ENCODE data around the gene TCF7L2.

Gene TCF7L2

GRCh38 chr10:113030453-113030852, 80.4 kb downstream of the TCF7L2 start:
- H3K79me2 ChIP-seq (ENCODE audit: insufficient read depth, low read length), result peaks cover 35% of the 10 kb centered on the region
- no peak overlapping the region for H3K9ac ChIP-seq (ENCODE audit: low read length)
- peaks cover 38% of the 10 kb centered on the region for H3K4me1 ChIP-seq (ENCODE audit: insufficient read depth, low read length, severe bottlenecking)
- H3K4me2 ChIP-seq (ENCODE audit: low read length), result no peak overlapping the region
- TF ChIP-seq CTCF (IDR thresholded peaks at IDR 0.05; ENCODE audit: low read length), result no peak
- H3K36me3 ChIP-seq (ENCODE audit: insufficient read depth, low read length), result no peaks in the 10 kb centered on the region
- no peak overlapping the region for H2AFZ ChIP-seq (ENCODE audit: low read length)
- H3F3A ChIP-seq (ENCODE audit: insufficient read depth, low read length), result no peaks in the 10 kb centered on the region
- no peaks in the 10 kb centered on the region for H3K9me3 ChIP-seq (ENCODE audit: low read length)
- peaks cover 5% of the 10 kb centered on the region; the same call in 1 of the 2 replicates for H4K20me1 ChIP-seq (ENCODE audit: insufficient read depth, low read length)
- no peaks in the 10 kb centered on the region for H3K9me2 ChIP-seq (ENCODE audit: low read depth, low read length)
- no peak overlapping the region for H3K4me3 ChIP-seq (ENCODE audit: low read depth, low read length, poor library complexity, severe bottlenecking)
- H3K27ac ChIP-seq (ENCODE audit: low read depth, low read length, poor library complexity, severe bottlenecking), result no peak overlapping the region
- H3K27me3 ChIP-seq (ENCODE audit: insufficient read depth, low read length), result no peaks in the 10 kb centered on the region

DNA sequence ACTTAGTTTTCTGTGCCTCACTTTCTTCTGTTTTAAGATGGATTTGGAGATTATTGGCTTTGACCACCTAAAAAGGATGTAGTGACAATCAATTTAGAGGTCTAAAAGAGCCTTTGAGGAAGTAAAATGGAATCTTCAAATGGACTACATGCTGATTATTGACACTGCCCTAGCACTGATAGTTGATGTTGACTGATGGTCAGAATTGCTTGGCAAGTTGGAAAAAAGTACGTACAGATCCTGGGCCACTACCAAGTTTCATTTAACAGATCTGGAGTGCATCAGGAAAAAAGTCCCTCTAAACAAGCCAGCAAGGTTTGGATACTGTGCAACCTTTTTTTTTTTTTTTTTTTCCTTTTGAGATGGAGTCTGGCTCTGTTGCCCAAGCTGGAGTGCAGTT, 81.1 kb downstream of the TCF7L2 start:
- H3K9me3 ChIP-seq (ENCODE audit: low read length), result no peaks in the 10 kb centered on the region
- H4K20me1 ChIP-seq (ENCODE audit: insufficient read depth, low read length), result peaks cover 5% of the 10 kb centered on the region; the same call in 1 of the 2 replicates
- no peak overlapping the region for H3K4me2 ChIP-seq (ENCODE audit: low read length)
- no peak overlapping the region for H3K9ac ChIP-seq (ENCODE audit: low read length)
- no peak overlapping the region for H3K27ac ChIP-seq (ENCODE audit: low read depth, low read length, poor library complexity, severe bottlenecking)
- no peaks in the 10 kb centered on the region for H3K27me3 ChIP-seq (ENCODE audit: insufficient read depth, low read length)
- H3K36me3 ChIP-seq (ENCODE audit: insufficient read depth, low read length), result no peaks in the 10 kb centered on the region
- no peak for TF ChIP-seq CTCF (IDR thresholded peaks at IDR 0.05; ENCODE audit: low read length)
- no peak for TF ChIP-seq EZH2 (IDR thresholded peaks at IDR 0.05; ENCODE audit: borderline replicate concordance, low read length)
- no peaks in the 10 kb centered on the region for H3K9me2 ChIP-seq (ENCODE audit: low read depth, low read length)
- H3K4me3 ChIP-seq (ENCODE audit: low read depth, low read length, poor library complexity, severe bottlenecking), result no peak overlapping the region
- no peak overlapping the region for H2AFZ ChIP-seq (ENCODE audit: low read length)
- H3K4me1 ChIP-seq (ENCODE audit: insufficient read depth, low read length, severe bottlenecking), result peaks cover 36% of the 10 kb centered on the region
- H3K79me2 ChIP-seq (ENCODE audit: insufficient read depth, low read length), result peaks cover 35% of the 10 kb centered on the region
- H3F3A ChIP-seq (ENCODE audit: insufficient read depth, low read length), result no peaks in the 10 kb centered on the region

DNA sequence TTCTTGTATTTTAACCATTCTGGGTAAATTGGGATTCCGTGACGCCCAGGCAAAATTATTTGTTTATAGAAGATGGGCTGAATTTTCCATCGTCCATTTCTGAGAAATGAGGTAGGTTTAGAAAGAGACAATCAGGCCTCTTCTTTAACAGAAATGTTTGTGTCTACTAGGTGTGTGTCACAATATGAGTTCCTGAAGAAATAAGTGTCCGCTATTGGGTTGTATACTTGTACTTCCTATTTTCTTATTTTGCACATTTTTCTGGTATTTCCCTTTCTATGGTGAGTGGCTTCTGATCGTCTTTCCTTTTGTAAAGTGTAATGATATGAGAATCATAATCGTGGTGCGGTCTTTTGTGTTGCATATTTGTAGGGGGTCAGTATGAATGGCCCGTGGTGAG, 83.9 kb downstream of the TCF7L2 start:
- Histone ChIP-seq H2AFZ (ENCODE audit: low read length) (no peak overlapping the region), H3K79me2 (ENCODE audit: insufficient read depth, low read length) (peaks cover 21% of the 10 kb centered on the region; the same call in 1 of the 2 replicates)

More for the DNA sequence above, 83.9 kb downstream of the TCF7L2 start:
- no peak overlapping the region for H3K9ac ChIP-seq (ENCODE audit: low read length)
- H4K20me1 ChIP-seq (ENCODE audit: insufficient read depth, low read length), result no peaks in the 10 kb centered on the region
- H3K36me3 ChIP-seq (ENCODE audit: insufficient read depth, low read length), result no peaks in the 10 kb centered on the region
- no peak overlapping the region for H3K27ac ChIP-seq (ENCODE audit: low read depth, low read length, poor library complexity, severe bottlenecking)
- H3K4me2 ChIP-seq (ENCODE audit: low read length), result no peak overlapping the region; the same call in 1 of the 2 replicates
- no peak overlapping the region for H3K4me3 ChIP-seq (ENCODE audit: low read depth, low read length, poor library complexity, severe bottlenecking)
- H3K4me1 ChIP-seq (ENCODE audit: insufficient read depth, low read length, severe bottlenecking), result peaks cover 38% of the 10 kb centered on the region
- no peaks in the 10 kb centered on the region for H3F3A ChIP-seq (ENCODE audit: insufficient read depth, low read length)
- no peaks in the 10 kb centered on the region for H3K9me2 ChIP-seq (ENCODE audit: low read depth, low read length)
- no peaks in the 10 kb centered on the region for H3K27me3 ChIP-seq (ENCODE audit: insufficient read depth, low read length)
- TF ChIP-seq EZH2 (IDR thresholded peaks at IDR 0.05; ENCODE audit: borderline replicate concordance, low read length) (no peak), CTCF (IDR thresholded peaks at IDR 0.05; ENCODE audit: low read length) (no peak)
- no peaks in the 10 kb centered on the region for H3K9me3 ChIP-seq (ENCODE audit: low read length)
